D721Med (cell line): ENCODE results near the gene HMGA1.
"Not testable (repeated sequence)": the region's sequence is repeated elsewhere in the genome, so short reads cannot be mapped to it uniquely, and the experiment has no call there.

ENCODE experiments used
- DNase-seq: peaks from one replicate; pipeline ENCODE4 v3.0.0; 2011; ENCODE audit warnings: low spot score; ENCODE audit not compliant: insufficient read length
- FAIRE-seq: peaks from 2 replicates; lab custom pipeline; 2011; peaks lifted over from hg19 to GRCh38; lab: Jason Lieb, UNC
- CTCF ChIP-seq: IDR thresholded peaks from 2 replicates; pipeline ENCODE4 v1.5.1; 2012; ENCODE audit warnings: mild to moderate bottlenecking, control low read depth; ENCODE audit not compliant: insufficient read depth; ENCODE audit errors: missing control alignments

Gene HMGA1

GRCh38 chr6:34259529-34260069 lies 22.9 kb downstream of the HMGA1 start:
- FAIRE-seq (no peak), DNase-seq (no peak)
- TF ChIP-seq CTCF, result no peak

- FAIRE-seq, result no peak
- no peak for DNase-seq
These were observed 24.0 kb downstream of the HMGA1 start for GRCh38 chr6:34260576-34261267.

GRCh38 chr6:34263484-34263883 lies 26.8 kb downstream of the HMGA1 start:
- DNase-seq, FAIRE-seq: not testable (repeated sequence)

More at GRCh38 chr6:34260576-34261267, 24.0 kb downstream of the HMGA1 start:
- TF ChIP-seq CTCF, result no peak

DNA sequence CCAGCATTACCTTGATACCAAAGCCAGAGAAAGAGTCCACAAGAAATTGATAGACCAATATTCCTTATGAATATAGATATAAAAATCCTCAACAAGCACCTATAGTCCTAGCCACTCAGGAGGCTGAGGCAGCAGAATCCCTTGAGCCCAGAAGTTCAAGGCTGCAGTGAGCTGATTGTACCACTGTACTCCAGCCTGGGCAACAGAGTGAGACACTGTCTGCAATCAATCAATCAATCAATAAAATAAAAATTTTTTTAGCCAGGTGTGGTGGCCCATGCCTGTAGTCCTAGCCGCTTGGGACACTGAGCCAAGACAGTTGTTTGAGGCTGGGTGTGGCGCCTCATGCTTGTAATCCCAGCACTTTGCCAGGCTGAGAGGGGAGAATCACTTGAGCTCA lies 31.1 kb downstream of the HMGA1 start:
- TF ChIP-seq CTCF, result no peak
- DNase-seq (no peak), FAIRE-seq (no peak)

- not testable (repeated sequence) for DNase-seq, FAIRE-seq
These were observed 32.5 kb downstream of the HMGA1 start for GRCh38 chr6:34269132-34269531.

- not testable (repeated sequence) for FAIRE-seq, DNase-seq
These were observed 33.1 kb downstream of the HMGA1 start for GRCh38 chr6:34269658-34270341.

DNA sequence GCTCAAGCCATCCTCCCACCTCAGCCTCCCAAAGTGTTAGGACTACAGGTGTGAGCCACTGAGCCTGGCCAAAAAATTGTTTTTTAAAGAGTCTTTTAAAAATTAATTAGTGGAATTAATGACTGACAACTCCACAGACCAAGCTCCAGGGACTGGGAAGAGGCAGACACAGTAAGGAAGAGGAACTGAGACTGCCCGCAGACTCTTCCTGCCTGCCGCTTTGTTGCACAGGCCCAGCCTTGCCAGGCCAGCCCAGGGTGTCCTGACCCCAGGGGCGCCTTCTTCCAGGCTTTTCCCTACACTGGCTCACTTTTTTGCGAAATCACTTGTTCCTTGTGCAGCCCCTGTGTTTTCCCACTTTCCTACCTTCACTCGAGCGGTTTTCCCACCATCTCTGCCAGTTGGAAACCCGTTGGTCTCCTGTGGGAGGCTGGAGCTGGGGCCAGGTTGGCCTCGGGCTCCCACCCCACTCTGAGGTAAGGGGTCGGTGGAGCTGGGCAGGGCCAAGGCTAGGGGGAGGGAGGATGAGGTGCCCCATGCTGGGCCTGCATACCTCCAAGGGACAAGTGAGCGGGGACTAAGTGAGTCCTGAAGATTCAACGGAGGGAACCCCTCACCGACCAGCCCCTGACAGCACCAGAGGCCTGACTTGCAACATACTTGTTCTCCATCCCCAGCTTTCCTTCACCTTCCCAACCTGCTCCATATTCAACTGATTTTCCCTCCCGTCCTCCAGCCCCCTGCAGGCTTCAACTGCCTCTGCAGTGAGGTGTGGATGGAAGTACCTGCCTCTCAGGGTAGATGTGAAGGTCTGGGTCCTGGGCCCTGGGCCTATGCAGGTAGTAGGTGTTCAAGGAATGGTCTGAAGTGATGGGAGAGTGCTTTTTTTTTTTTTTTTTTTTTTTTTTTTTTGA lies 35.6 kb downstream of the HMGA1 start:
- TF ChIP-seq CTCF, result no peak
- DNase-seq (no peak), FAIRE-seq (no peak)

GRCh38 chr6:34273242-34273805 lies 36.7 kb downstream of the HMGA1 start:
- FAIRE-seq, result no peak
- no peak for DNase-seq

More at GRCh38 chr6:34273242-34273805, 36.7 kb downstream of the HMGA1 start:
- TF ChIP-seq CTCF, result no peak
